Measurements from ENCODE around the gene GMEB2.
A peak's percentile ranks its signal among the peaks of the same experiment; 100 is the strongest.
"Not testable (repeated sequence)": the region's sequence is repeated elsewhere in the genome, so short reads cannot be mapped to it uniquely, and the experiment has no call there.

The GMEB2 gene

DNA sequence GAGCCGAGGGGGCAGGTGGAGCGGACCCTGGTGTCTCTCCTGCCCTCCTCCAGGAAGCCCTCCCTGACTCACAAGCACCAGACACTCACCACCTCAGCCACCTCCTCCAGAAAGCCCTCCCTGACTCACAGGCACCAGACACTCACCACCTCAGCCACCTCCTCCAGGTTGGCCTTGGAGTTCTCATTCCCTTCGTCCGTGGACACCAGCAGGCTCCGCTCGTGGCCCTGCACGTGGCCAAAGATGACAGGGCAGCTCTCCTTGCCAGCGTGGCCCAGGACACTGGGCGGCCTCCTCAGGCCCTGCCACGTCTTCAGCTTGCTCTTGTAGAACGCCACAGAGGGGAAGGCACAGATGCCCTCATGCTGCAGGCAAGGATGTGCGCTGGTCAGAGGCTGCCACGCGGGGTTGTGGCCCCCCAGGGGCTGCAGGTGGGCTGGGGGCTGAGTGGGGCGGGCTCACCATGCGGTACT lies 66.5 kb downstream of the GMEB2 start:
- no peak for DNase-seq (ENCODE audit: low read depth, low spot score)

DNA sequence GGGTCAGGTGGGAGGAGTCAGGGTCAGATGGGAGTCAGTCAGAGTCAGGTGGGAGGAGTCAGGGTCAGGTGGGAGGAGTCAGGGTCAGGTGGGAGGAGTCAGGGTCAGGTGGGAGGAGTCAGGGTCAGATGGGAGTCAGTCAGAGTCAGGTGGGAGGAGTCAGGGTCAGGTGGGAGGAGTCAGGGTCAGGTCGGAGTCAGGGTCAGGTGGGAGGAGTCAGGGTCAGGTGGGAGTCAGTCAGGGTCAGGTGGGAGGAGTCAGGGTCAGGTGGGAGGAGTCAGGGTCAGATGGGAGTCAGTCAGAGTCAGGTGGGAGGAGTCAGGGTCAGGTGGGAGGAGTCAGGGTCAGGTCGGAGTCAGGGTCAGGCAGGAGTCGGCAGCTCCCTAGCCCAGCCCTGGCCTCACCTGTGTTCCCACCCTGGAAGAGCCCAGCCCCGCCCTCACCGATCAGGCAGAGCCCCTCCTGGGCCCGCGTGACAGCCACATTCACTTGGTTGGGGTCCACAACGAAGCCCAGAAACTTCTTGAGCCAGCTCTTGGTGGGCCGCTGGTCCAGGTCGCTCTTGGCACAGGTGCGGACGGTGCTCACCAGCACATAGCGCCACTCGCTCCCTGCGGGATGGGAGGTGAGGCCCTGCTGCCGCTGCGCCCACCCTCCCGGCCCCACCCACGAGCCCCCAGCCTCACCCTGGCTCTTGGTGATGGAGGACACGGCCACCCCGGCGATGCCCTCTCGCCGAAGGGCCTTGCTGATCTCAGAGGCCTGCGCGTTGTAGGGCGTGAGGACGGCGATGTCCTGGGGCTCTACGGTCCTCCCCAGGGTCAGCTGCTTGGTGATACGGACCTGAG lies 67.2 kb downstream of the GMEB2 start:
- not testable (repeated sequence) for DNase-seq (ENCODE audit: low read depth, low spot score)

DNA sequence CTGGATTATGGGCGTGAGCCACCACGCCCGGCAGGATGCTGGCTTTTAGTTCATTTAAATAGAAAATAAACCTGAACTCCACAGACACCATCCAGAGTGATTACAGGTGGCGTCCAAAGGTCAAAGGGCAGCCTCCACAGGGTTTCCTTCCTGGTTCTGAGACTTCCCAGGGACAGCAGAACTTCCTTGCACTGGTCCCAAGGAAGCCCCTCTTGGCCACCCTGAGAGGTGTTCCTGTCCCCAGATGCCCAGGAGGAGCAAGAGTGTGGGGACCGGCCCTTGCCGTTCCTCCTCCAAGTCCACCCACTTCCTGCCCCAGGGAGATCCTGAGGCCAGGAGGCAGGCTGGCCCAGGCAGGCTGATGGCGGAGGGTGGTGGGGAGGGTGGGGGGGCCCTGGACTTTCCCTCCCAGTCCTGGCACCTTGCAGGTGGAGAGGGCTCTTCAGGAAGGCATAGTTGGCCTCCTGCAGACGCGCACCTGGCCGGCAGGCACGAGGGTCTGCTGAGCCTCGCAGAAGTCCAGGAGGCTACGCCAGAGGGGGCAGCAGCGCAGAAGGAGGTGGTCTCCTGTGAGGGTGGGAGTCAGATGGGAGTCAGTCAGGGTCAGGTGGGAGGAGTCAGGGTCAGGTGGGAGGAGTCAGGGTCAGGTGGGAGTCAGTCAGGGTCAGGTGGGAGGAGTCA lies 68.0 kb downstream of the GMEB2 start:
- DNase-seq (ENCODE audit: low read depth, low spot score) = no peak

- no peak for DNase-seq (ENCODE audit: low read depth, low spot score)
Measured at GRCh38 chr20:63557481-63557891, 69.4 kb downstream of the GMEB2 start.

DNA sequence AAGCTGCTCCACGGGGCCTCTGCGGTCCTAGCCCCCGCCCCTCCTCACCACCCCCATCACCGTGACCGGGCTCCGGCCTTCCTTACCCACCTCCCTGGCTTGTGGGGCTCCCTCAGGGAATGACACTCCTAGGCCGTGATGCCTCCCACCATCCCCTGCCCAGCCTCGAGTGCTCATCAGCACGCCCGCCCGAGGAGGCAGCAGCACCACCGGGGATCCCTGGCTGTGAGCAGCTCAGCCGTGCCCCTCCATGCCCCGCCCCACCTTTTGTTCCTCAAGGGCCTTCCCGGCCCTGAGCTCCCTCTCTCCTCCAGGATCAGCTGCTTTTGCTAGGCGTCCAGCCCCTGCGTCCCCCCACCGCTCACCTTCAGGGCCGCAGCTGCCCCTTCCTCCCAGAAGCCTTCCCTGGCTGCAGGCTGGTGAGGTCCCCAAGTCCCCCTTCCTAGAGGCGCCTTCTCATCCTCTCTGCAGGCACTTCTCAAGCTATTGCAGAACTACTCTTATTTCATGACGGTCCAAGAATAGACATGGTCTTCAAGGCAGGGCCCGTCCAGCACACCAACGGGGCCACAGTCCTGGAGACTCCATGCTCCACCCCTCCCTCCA lies 69.9 kb downstream of the GMEB2 start:
- no peak for DNase-seq (ENCODE audit: low read depth, low spot score)

DNA sequence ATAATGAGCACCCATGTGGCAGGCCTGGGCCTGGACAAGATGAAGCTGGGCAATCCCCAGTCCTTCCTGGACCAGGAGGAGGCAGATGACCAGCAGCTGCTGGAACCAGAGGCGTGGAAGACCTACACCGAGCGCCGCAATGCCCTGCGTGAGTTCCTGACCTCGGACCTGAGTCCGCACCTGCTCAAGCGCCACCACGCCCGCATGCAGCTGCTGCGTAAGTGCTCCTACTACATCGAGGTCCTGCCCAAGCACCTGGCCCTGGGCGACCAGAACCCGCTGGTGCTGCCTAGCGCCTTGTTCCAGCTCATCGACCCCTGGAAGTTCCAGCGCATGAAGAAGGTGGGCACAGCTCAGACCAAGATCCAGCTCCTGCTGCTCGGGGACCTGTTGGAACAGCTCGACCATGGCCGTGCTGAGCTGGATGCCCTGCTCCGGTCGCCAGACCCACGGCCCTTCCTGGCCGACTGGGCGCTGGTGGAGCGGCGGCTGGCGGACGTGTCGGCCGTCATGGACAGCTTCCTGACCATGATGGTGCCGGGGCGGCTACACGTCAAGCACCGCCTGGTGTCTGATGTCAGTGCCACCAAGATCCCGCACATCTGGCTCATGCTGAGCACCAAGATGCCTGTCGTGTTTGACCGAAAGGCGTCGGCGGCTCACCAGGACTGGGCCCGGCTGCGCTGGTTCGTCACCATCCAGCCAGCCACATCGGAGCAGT lies 71.1 kb downstream of the GMEB2 start:
- no peak for DNase-seq (ENCODE audit: low read depth, low spot score)

- no peak for DNase-seq (ENCODE audit: low read depth, low spot score)
Measured at GRCh38 chr20:63554361-63555278, 72.3 kb downstream of the GMEB2 start.

DNA sequence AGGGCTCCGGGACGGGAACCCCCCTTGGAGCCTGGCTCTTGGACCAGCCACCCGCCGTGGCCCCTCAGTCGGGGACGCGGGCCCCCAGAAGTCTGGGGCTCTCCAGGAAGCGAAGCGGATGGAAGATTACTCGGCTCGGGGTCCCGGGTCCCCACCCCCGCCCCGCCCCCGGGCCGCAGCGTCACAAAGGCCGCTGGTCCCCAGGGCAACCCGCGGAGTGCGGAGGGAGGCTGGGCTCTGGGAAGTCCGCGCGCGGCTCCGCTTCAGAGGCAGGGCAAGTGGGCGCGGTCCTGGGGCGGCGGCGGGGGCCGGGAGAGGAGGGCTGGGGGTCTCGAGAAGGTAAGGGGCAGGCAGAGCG lies 73.0 kb downstream of the GMEB2 start, which contains the start of gene FNDC11:
Gene FNDC11 (plus strand): TSS at position 227 of the 358 bp plus-strand sequence. CDS start 1,505 bp downstream, outside the sequence.
- DNase-seq (ENCODE audit: low read depth, low spot score) = no peak

- peak; percentile 79 for DNase-seq (ENCODE audit: low read depth, low spot score)
Measured at GRCh38 chr20:63553251-63553932, 73.5 kb downstream of the GMEB2 start.

DNA sequence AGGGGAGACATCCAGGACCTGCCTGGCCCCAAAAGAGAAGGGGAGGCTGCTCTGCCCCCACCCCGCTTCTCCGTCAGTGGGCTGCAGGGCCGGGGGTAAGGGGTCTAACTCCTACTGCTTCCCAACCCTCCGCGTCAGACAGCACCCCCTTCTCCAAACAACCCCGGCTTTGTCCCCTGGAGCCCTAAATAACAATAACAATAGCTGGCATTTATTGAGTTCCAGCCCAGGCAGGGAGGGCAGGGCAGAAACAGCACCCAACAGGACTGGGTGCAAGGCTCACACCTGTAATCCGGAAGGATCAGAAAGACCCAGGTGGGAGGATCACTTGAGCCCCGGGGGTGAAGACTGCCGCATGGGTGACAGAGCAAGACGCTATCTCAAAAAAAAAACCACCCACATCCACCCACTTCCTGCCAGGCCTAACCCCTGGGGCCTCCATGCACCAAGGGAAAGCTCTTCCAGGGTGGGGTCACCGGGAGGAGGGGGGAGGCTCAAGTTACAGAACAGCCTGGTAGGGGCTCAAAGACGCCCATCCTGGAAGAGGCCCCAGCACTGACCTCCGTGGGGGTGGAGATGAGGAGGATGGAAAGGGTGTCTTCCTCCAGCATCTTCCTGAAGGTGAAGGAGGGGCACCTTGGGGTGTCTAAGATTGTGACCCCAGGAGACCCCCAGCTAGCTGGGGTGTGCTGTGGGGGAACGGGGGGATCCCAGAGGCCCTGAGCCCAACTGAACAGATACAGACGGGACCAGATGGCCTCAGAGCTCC lies 74.2 kb downstream of the GMEB2 start:
- DNase-seq (ENCODE audit: low read depth, low spot score) = no peak

DNA sequence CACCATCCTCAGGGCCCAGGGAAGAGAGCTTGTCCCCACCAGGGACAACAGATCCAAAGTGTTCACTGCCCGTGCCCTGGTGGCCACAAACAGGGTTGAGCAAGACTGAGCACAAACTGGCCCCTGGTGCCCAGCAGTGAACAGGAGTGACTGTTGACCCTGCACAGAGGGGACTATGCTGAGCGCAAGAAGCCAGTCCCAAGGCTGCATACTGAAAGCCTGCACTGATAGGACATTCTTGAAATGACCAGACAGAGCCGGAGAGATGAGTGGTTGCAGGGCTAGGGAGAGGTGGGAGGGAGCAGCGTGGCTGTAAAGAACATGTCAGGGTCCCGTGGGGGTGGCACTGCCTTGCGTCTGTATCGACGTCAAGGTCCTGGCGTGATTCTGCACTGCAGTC lies 75.8 kb downstream of the GMEB2 start:
- DNase-seq (ENCODE audit: low read depth, low spot score) = no peak

GRCh38 chr20:63549679-63550282 lies 77.1 kb downstream of the GMEB2 start:
- DNase-seq (ENCODE audit: low read depth, low spot score) = no peak

DNA sequence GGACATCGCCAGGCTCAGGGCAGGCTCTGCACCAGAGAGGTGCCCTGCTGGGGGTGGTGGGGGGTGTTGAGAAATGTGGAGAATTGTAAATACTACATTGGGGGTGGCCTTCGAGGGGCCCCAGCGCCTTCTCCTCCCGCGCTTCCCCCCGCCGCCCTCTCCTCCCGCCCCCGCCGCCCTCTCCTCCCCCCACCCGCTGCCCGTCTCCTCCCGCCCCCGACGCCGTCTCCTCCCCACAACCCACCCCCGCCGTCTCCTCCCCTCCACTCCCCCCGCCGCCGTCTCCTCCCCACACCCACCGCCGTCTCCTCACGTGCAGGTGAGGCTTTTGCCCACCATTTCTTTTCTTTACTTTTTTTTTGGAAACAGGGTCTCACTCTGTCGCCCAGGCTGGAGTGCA lies 77.9 kb downstream of the GMEB2 start:
- DNase-seq (ENCODE audit: low read depth, low spot score) = no peak

DNA sequence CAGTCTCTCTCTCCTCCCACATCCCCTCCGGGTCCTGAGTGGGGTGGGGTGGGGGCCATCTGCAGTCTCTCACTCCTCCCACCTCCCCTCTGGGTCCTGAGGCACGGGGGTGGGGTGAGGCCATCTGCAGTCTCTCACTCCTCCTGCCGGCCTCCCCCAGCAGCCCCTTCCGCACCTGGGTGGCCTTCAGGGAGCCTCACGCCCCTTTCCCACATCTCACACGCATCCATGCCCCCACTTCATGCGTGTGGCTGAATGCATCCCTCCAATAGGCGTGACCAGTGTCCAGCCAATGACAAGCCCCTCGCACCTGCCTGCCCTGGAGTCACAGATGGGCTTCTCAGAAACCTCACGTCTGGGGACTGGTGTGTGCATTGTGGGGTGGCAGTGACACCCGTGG lies 78.4 kb downstream of the GMEB2 start:
- no peak for DNase-seq (ENCODE audit: low read depth, low spot score)

- DNase-seq (ENCODE audit: low read depth, low spot score) = no peak
Measured at GRCh38 chr20:63547725-63548480, 79.0 kb downstream of the GMEB2 start, which contains the start of gene SRMS. Gene SRMS, minus strand, starts transcription at chr20:63547749. Its CDS starts 286 bp downstream, at chr20:63547463.

DNA sequence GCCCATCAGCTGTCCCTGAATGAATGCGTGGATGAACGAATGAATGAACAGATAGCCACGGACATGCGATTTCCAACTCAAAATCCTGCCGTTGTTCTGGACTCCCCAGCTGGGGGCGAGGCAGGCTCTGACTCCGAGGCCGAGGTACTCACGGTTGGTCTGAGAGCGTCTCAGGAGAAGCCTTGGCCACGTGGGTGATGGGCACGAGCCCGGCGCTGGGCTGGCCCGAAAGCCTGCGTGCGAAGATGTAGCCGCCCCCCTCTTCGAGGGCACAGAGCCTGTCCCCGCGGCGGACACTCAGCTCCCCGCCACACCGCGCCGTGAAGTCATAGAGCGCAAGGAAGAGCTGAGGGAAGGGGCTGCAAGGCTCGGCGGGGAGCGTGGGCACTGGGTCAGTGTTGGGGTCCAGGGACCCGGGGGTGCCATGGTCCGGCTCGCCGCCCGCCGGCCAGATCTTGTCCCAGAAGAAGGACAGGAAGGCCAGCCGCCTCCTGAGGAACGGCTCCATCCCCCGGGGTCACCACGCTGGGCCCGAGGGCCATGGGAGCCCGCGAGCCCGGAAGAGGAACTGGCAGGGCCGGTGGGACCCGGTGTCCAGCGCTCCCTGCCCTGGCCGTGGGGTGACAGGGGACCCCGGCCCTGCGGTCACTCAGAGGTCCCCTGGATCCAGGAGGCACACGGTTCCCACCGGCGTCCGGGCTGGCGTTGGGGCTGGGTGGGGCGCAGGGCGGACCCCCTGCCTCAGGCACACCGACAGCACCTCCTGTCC lies 79.8 kb downstream of the GMEB2 start:
- no peak for DNase-seq (ENCODE audit: low read depth, low spot score)

GRCh38 chr20:63546256-63546955 lies 80.5 kb downstream of the GMEB2 start:
- no peak for DNase-seq (ENCODE audit: low read depth, low spot score)

Measured in activated naive CD8-positive, alpha-beta T cell treated with anti-CD3 and anti-CD28 coated beads, Interleukin-2, amount 50 U/mL, for 16 hours (primary cell).